ENCODE data around the gene USP54. TPM values are rescaled to one million over a fixed set of nuclear protein-coding genes. Genes with fewer than 3 reads are reported as not detected.

USP54 gene
- total RNA-seq, 4 donors from 2014 or later, result 109 to 168 (median 114) TPM

GRCh38 chr10:73559590-73559989, 31.6 kb downstream of the USP54 start:
- DNase-seq, result no peak
- Histone ChIP-seq H3K27ac (no peak overlapping the region), H3K27me3 (no peaks in the 10 kb centered on the region), H3K4me1 (peaks cover 0 to 6% (median 3%) of the 10 kb centered on the region in 4 donors), H3K36me3 (no peaks in the 10 kb centered on the region), H3K9me3 (no peaks in the 10 kb centered on the region), H3K4me3 (no peak overlapping the region)
- WGBS, 2 donors (ENCODE audit: low coverage in 1 of 2), result 94 to 97% methylated on average over 4 to 6 of the region's 6 CpGs
- in situ Hi-C loops (cut with MboI; ENCODE audit: low pct_ligation_motif_present in 1 of 4, low pct_unique_long_range_greater_than_20kb in 1 of 4, low sequenced_read_pairs in 3 of 4) (no loop called here), intact Hi-C loops (cut with DNase I; ENCODE audit: low total_unique reads) (no loop called here)
- TF ChIP-seq POLR2A (IDR thresholded peaks at IDR 0.05) (no peak), POLR2AphosphoS5 (IDR thresholded peaks at IDR 0.05) (no peak), EP300 (IDR thresholded peaks at IDR 0.05; ENCODE audit: low read depth) (no peak)
- TF ChIP-seq, protein P1, sequence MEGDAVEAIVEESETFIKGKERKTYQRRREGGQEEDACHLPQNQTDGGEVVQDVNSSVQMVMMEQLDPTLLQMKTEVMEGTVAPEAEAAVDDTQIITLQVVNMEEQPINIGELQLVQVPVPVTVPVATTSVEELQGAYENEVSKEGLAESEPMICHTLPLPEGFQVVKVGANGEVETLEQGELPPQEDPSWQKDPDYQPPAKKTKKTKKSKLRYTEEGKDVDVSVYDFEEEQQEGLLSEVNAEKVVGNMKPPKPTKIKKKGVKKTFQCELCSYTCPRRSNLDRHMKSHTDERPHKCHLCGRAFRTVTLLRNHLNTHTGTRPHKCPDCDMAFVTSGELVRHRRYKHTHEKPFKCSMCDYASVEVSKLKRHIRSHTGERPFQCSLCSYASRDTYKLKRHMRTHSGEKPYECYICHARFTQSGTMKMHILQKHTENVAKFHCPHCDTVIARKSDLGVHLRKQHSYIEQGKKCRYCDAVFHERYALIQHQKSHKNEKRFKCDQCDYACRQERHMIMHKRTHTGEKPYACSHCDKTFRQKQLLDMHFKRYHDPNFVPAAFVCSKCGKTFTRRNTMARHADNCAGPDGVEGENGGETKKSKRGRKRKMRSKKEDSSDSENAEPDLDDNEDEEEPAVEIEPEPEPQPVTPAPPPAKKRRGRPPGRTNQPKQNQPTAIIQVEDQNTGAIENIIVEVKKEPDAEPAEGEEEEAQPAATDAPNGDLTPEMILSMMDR (IDR thresholded peaks at IDR 0.05), result no peak

DNA sequence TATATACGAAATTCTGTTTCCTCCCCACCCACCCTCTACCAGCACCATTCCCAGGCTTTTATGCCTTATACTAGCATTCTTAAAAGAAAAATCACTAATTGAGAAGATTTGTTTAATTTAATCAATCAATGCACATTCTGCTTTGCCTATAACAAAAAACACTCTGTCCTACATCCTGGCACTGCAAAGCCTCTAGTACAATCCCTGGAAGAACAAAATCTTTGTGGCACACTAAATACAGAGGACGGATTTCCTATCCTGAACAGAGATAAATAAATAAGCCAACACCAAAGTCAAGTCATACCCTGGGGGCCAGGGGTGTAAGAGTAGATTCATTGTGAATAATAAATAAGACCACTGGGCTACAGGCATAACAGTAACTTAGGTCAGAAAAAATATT, 34.3 kb downstream of the USP54 start:
- no peak for DNase-seq
- Histone ChIP-seq H3K9me3 (no peaks in the 10 kb centered on the region), H3K27me3 (no peaks in the 10 kb centered on the region), H3K36me3 (no peaks in the 10 kb centered on the region), H3K27ac (no peak overlapping the region), H3K4me3 (no peak overlapping the region), H3K4me1 (peaks cover 0 to 26% (median 19%) of the 10 kb centered on the region in 4 donors)
- intact Hi-C loops (cut with DNase I; ENCODE audit: low total_unique reads) (no loop called here), in situ Hi-C loops (cut with MboI; ENCODE audit: low pct_ligation_motif_present in 1 of 4, low pct_unique_long_range_greater_than_20kb in 1 of 4, low sequenced_read_pairs in 3 of 4) (no loop called here)
- WGBS, 2 donors (ENCODE audit: low coverage in 1 of 2), result 78 to 91% methylated on average over 2 of the region's 2 CpGs
- TF ChIP-seq EP300 (IDR thresholded peaks at IDR 0.05; ENCODE audit: low read depth) (no peak), POLR2A (IDR thresholded peaks at IDR 0.05) (no peak), POLR2AphosphoS5 (IDR thresholded peaks at IDR 0.05) (no peak)
- TF ChIP-seq, protein P1 (IDR thresholded peaks at IDR 0.05), result no peak

DNA sequence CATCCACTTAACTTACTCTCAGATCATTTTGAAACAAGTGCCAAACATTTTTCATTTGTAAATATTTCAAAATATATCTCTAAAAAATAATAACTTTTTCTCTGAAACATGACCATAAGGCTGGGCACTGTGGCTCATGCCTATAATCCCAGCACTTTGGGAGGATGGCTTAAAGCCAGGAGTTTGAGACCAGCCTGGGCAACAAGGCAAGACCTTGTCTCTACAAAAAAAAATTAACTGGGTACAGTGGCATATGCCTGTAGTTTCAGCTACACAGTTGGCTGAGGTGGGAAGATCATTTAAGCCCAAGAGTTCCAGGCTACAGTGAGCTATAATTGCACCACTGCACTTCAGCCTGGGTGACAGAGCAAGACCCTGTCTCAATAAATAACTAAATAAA, 36.4 kb downstream of the USP54 start:
- H3K36me3 ChIP-seq, result no peaks in the 10 kb centered on the region
- H3K27me3 ChIP-seq, result no peaks in the 10 kb centered on the region
- peak overlapping the region in 2 of 4 donors; percentile 10 to 73 for H3K27ac ChIP-seq
- intact Hi-C loops (cut with DNase I; ENCODE audit: low total_unique reads), result no loop called here
- H3K4me1 ChIP-seq, result peaks cover 0 to 26% (median 19%) of the 10 kb centered on the region in 4 donors
- H3K9me3 ChIP-seq, result no peaks in the 10 kb centered on the region
- no peak for DNase-seq
- TF ChIP-seq POLR2AphosphoS5 (IDR thresholded peaks at IDR 0.05), result no peak
- no peak for TF ChIP-seq EP300 (IDR thresholded peaks at IDR 0.05; ENCODE audit: low read depth)
- TF ChIP-seq, protein P1 (IDR thresholded peaks at IDR 0.05), result no peak
- no peak for TF ChIP-seq POLR2A (IDR thresholded peaks at IDR 0.05)
- in situ Hi-C loops (cut with MboI; ENCODE audit: low pct_ligation_motif_present in 1 of 4, low pct_unique_long_range_greater_than_20kb in 1 of 4, low sequenced_read_pairs in 3 of 4), result no loop called here
- no peak overlapping the region for H3K4me3 ChIP-seq

DNA sequence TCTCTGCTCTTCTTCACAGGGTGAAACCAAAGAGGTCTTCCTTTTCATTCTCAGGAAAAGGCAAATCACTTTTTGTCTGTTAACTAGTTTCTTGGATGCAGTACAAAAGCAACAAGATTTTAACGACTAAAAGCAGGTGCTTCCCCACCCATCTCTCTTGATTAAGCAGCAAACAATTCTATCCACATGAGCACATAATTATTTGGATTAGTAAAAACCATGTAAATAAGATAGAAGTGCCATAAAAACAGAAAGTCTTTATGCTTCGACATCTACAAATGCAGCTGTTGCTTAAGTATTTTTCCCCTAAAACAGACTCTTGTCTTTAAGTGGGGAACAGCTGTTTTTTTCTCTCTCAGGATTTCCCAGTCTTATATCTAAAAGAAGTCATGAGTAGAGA, 37.4 kb downstream of the USP54 start:
- no peak for TF ChIP-seq POLR2AphosphoS5 (IDR thresholded peaks at IDR 0.05)
- TF ChIP-seq, protein P1 (IDR thresholded peaks at IDR 0.05), result no peak
- TF ChIP-seq EP300 (IDR thresholded peaks at IDR 0.05; ENCODE audit: low read depth), result no peak
- no peak for TF ChIP-seq POLR2A (IDR thresholded peaks at IDR 0.05)
- intact Hi-C loops (cut with DNase I; ENCODE audit: low total_unique reads), result no loop called here
- DNase-seq, result no peak
- H3K9me3 ChIP-seq, result no peaks in the 10 kb centered on the region
- WGBS, 2 donors (ENCODE audit: low coverage in 1 of 2), result 33 to 35% methylated on average over 2 of the region's 2 CpGs
- in situ Hi-C loops (cut with MboI; ENCODE audit: low pct_ligation_motif_present in 1 of 4, low pct_unique_long_range_greater_than_20kb in 1 of 4, low sequenced_read_pairs in 3 of 4), result no loop called here
- peaks cover 0 to 26% (median 19%) of the 10 kb centered on the region in 4 donors for H3K4me1 ChIP-seq
- no peak overlapping the region for H3K4me3 ChIP-seq
- H3K27ac ChIP-seq, result peak overlapping the region; percentile 49 to 73 (median 67)
- no peaks in the 10 kb centered on the region for H3K27me3 ChIP-seq
- no peaks in the 10 kb centered on the region for H3K36me3 ChIP-seq
